HEK293 (cell line): ENCODE data around the gene SARM1.
A peak's percentile ranks its signal among the peaks of the same experiment; 100 is the strongest.

ENCODE experiments used
- CTCF ChIA-PET: fragments of 350-600 bp; formaldehyde crosslinking; extraction: SDS; loops from one replicate; lab custom pipeline; 2021; ENCODE audit warnings: antibody characterized with exemption; lab: Yijun Ruan, JAX
- POLR2A ChIA-PET: fragments of 300-600 bp; formaldehyde crosslinking; extraction: SDS; loops from one replicate; lab custom pipeline; 2020; ENCODE audit warnings: antibody characterized with exemption, inconsistent platforms; lab: Yijun Ruan, JAX
- H3K27ac ChIP-seq: fragments of 200-500 bp; sonication (Bioruptor generic); 2 replicates; pipeline ENCODE4 v1.5.1; 2014; ENCODE audit warnings: low read depth, low read length, control low read depth, inconsistent platforms; ENCODE audit errors: extremely low read depth
- H3K36me3 ChIP-seq, 2 experiments: fragments of 200-500 bp in 1 of 2; sonication (Bioruptor generic) in 1 of 2; 1 replicate in 1 of 2; 2 replicates in 1 of 2; pipeline ENCODE4 v1.5.1; 2014 to 2017; ENCODE audit warnings: inconsistent platforms in 2 of 2, low read length in 2 of 2; ENCODE audit not compliant: control insufficient read depth in 2 of 2, insufficient read depth in 1 of 2
- H3K4me1 ChIP-seq: fragments of 200-500 bp; sonication (Bioruptor generic); 2 replicates; pipeline ENCODE4 v1.5.1; 2014; ENCODE audit warnings: mild to moderate bottlenecking, low read length, inconsistent platforms; ENCODE audit not compliant: control insufficient read depth, insufficient read depth
- H3K4me3 ChIP-seq: 2 replicates; pipeline ENCODE4 v1.5.1; 2011; ENCODE audit warnings: low read depth, mild to moderate bottlenecking, control low read depth, low read length, moderate library complexity
- H3K9me3 ChIP-seq: fragments of 200-500 bp; sonication (Bioruptor generic); 2 replicates; pipeline ENCODE4 v1.5.1; 2014; ENCODE audit warnings: low read depth, low read length, inconsistent platforms; ENCODE audit not compliant: control insufficient read depth, insufficient read depth
- CTCF ChIP-seq: fragments of 450-650 bp; formaldehyde crosslinking; IDR thresholded peaks from 2 replicates; pipeline ENCODE4 v1.5.1; 2016; ENCODE audit warnings: missing biosample characterization, missing genetic modification characterization
- GLI4 ChIP-seq: fragments of 450-650 bp; formaldehyde crosslinking; IDR thresholded peaks from 2 replicates; pipeline ENCODE4 v1.5.1; 2016; ENCODE audit warnings: missing biosample characterization, missing genetic modification characterization
- PATZ1 ChIP-seq: fragments of 450-650 bp; formaldehyde crosslinking; IDR thresholded peaks from 2 replicates; pipeline ENCODE4 v1.5.1; 2016; ENCODE audit warnings: missing biosample characterization, missing genetic modification characterization
- SCRT2 ChIP-seq: fragments of 450-650 bp; formaldehyde crosslinking; IDR thresholded peaks from 2 replicates; pipeline ENCODE4 v1.5.1; 2016; ENCODE audit warnings: missing biosample characterization, missing genetic modification characterization
- ZBTB6 ChIP-seq: fragments of 450-650 bp; formaldehyde crosslinking; IDR thresholded peaks from 2 replicates; pipeline ENCODE4 v1.5.1; 2017; ENCODE audit warnings: missing biosample characterization, missing genetic modification characterization
- ZFP37 ChIP-seq: fragments of 450-650 bp; formaldehyde crosslinking; IDR thresholded peaks from 2 replicates; pipeline ENCODE4 v1.5.1; 2016; ENCODE audit warnings: missing biosample characterization, missing genetic modification characterization
- ZNF132 ChIP-seq: fragments of 450-650 bp; formaldehyde crosslinking; IDR thresholded peaks from 2 replicates; pipeline ENCODE4 v1.5.1; 2017; ENCODE audit warnings: missing biosample characterization, missing genetic modification characterization, borderline replicate concordance
- ZNF175 ChIP-seq: fragments of 450-650 bp; formaldehyde crosslinking; IDR thresholded peaks from 2 replicates; pipeline ENCODE4 v1.5.1; 2016; ENCODE audit warnings: missing biosample characterization, missing genetic modification characterization
- ZNF18 ChIP-seq: fragments of 450-650 bp; formaldehyde crosslinking; IDR thresholded peaks from 2 replicates; pipeline ENCODE4 v1.5.1; 2016; ENCODE audit warnings: missing biosample characterization, missing genetic modification characterization
- ZNF2 ChIP-seq: fragments of 450-650 bp; formaldehyde crosslinking; IDR thresholded peaks from 2 replicates; pipeline ENCODE4 v1.5.1; 2016; ENCODE audit warnings: missing biosample characterization, missing genetic modification characterization
- ZNF214 ChIP-seq: fragments of 450-650 bp; formaldehyde crosslinking; IDR thresholded peaks from 2 replicates; pipeline ENCODE4 v1.5.1; 2017; ENCODE audit warnings: missing biosample characterization, mild to moderate bottlenecking, missing genetic modification characterization, borderline replicate concordance
- ZNF266 ChIP-seq: fragments of 450-650 bp; formaldehyde crosslinking; IDR thresholded peaks from 2 replicates; pipeline ENCODE4 v1.5.1; 2016; ENCODE audit warnings: missing biosample characterization, missing genetic modification characterization, low read depth
- ZNF423 ChIP-seq: fragments of 450-650 bp; formaldehyde crosslinking; IDR thresholded peaks from 2 replicates; pipeline ENCODE4 v1.5.1; 2016; ENCODE audit warnings: missing biosample characterization, missing genetic modification characterization
- ZNF48 ChIP-seq: fragments of 450-650 bp; formaldehyde crosslinking; IDR thresholded peaks from 2 replicates; pipeline ENCODE4 v1.5.1; 2016; ENCODE audit warnings: missing biosample characterization, missing genetic modification characterization
- ZNF558 ChIP-seq: fragments of 450-650 bp; formaldehyde crosslinking; IDR thresholded peaks from 2 replicates; pipeline ENCODE4 v1.5.1; 2016; ENCODE audit warnings: missing biosample characterization, missing genetic modification characterization
- ZNF580 ChIP-seq: fragments of 450-650 bp; formaldehyde crosslinking; IDR thresholded peaks from 2 replicates; pipeline ENCODE4 v1.5.1; 2016; ENCODE audit warnings: missing biosample characterization, missing genetic modification characterization
- ZNF654 ChIP-seq: fragments of 450-650 bp; formaldehyde crosslinking; IDR thresholded peaks from 2 replicates; pipeline ENCODE4 v1.5.1; 2016; ENCODE audit warnings: low read depth, missing biosample characterization, missing genetic modification characterization
- ZNF660 ChIP-seq: fragments of 450-650 bp; IDR thresholded peaks from 2 replicates; pipeline ENCODE4 v1.5.1; 2018; ENCODE audit warnings: missing biosample characterization, mild to moderate bottlenecking, missing genetic modification characterization
- ZNF677 ChIP-seq: fragments of 450-650 bp; IDR thresholded peaks from 2 replicates; pipeline ENCODE4 v1.5.0; 2018; ENCODE audit warnings: missing biosample characterization, mild to moderate bottlenecking, missing genetic modification characterization, moderate library complexity
- ZNF704 ChIP-seq: fragments of 450-650 bp; formaldehyde crosslinking; IDR thresholded peaks from 2 replicates; pipeline ENCODE4 v1.5.1; 2016; ENCODE audit warnings: missing biosample characterization, missing genetic modification characterization
- ZNF830 ChIP-seq: fragments of 450-650 bp; IDR thresholded peaks from 2 replicates; pipeline ENCODE4 v1.5.0; 2018; ENCODE audit warnings: missing biosample characterization, missing genetic modification characterization, low read depth, mild to moderate bottlenecking, moderate library complexity

SARM1 gene

GRCh38 chr17:28416703-28417311 is 45.3 kb downstream of the SARM1 start:
- Histone ChIP-seq H3K27ac (no peak overlapping the region), H3K4me1 (no peaks in the 10 kb centered on the region), H3K4me3 (no peak overlapping the region), H3K9me3 (no peaks in the 10 kb centered on the region)
- CTCF ChIA-PET: interaction anchor here (0.6 to 3.3 kb wide), 49 partner anchors 9 to 523 kb away, joined by 3 to 42 read pairs (median 4); partner anchors contain the start of genes IFT20, LYRM9, POLDIP2 and SARM1
- POLR2A ChIA-PET: interaction anchor here (0.5 to 2.9 kb wide), 7 partner anchors 9 to 104 kb away, joined by 3 to 14 read pairs (median 6); partner anchors contain the start of genes IFT20, POLDIP2 and TNFAIP1
- TF ChIP-seq ZNF2 (tag by site-specific recombination) (no peak), ZNF214 (tag by site-specific recombination) (no peak), ZNF132 (no peak), ZNF660 (tag by site-specific recombination) (0 out of 2 replicates have a peak, but pooled peaks have one; percentile 60), ZNF654 (tag by site-specific recombination) (peak; percentile 65), ZBTB6 (tag by site-specific recombination) (no peak), GLI4 (tag by site-specific recombination) (no peak), CTCF (peak; percentile 77)
- TF ChIP-seq, all 188 proteins: peak for 3
- H3K36me3 ChIP-seq: no peaks in the 10 kb centered on the region

GRCh38 chr17:28421787-28422305 is 50.4 kb downstream of the SARM1 start:
- TF ChIP-seq SCRT2 (tag by site-specific recombination) (0 out of 2 replicates have a peak, but pooled peaks have one; percentile 11), ZNF580 (tag by site-specific recombination) (no peak), ZNF830 (tag by site-specific recombination) (no peak)
- POLR2A ChIA-PET: interaction anchor here (0.7 kb wide), 1 partner anchor 105 kb away, joined by 3 read pairs; no protein-coding TSS in a partner anchor
- CTCF ChIA-PET: interaction anchor here (0.7 to 1.4 kb wide), 2 partner anchors 9 to 565 kb away, joined by 3 read pairs; no protein-coding TSS in a partner anchor

GRCh38 chr17:28425206-28425605 is 53.7 kb downstream of the SARM1 start:
- Histone ChIP-seq H3K9me3 (no peaks in the 10 kb centered on the region), H3K4me1 (no peaks in the 10 kb centered on the region), H3K4me3 (no peak overlapping the region), H3K27ac (no peak overlapping the region), H3K36me3 (no peaks in the 10 kb centered on the region)
- ChIA-PET CTCF (interaction anchor here (0.6 kb wide), 1 partner anchor 24 kb away, joined by 4 read pairs; no protein-coding TSS in a partner anchor), POLR2A (interaction anchor here (0.6 kb wide), 1 partner anchor 37 kb away, joined by 4 read pairs; no protein-coding TSS in a partner anchor)
- no peak for TF ChIP-seq ZNF677 (tag by site-specific recombination)
- no peak for TF ChIP-seq PATZ1 (tag by site-specific recombination)
- TF ChIP-seq ZNF704 (tag by site-specific recombination): no peak
- no peak for TF ChIP-seq ZFP37 (tag by site-specific recombination)
- no peak for TF ChIP-seq ZNF423
- TF ChIP-seq ZNF175: no peak
- no peak for TF ChIP-seq ZNF558 (tag by site-specific recombination)
- TF ChIP-seq ZNF48 (tag by site-specific recombination): no peak
- TF ChIP-seq ZNF266 (tag by site-specific recombination): no peak
- no peak for TF ChIP-seq ZNF18 (tag by site-specific recombination)

More at GRCh38 chr17:28421787-28422305, 50.4 kb downstream of the SARM1 start:
- Histone ChIP-seq H3K4me1 (no peaks in the 10 kb centered on the region), H3K36me3 (no peaks in the 10 kb centered on the region), H3K27ac (no peak overlapping the region), H3K4me3 (no peak overlapping the region), H3K9me3 (no peaks in the 10 kb centered on the region)
